Measurements from ENCODE around the gene RAB7A.

Gene RAB7A

DNA sequence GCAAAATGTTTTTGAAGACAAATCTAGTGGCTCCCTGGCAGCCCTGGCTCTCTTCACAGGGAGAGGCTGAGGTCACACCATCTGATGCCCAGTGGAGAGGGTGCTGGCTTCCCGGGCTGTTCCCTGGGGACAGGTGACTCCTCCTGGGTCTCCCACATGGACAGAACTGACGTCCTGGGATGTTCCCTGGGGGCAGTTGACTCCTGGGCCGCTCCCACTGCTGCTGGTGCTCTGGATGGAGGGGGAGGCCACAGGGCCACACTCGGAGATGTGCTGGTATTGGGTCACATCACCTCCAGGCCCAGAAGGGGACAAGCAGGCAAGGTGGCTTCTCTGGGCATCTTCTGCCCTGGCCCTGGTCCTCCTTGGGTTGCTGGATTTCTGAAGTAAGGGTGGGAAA is 125.6 kb downstream of the RAB7A start:
- DNase-seq (ENCODE audit: low spot score): no peak

DNA sequence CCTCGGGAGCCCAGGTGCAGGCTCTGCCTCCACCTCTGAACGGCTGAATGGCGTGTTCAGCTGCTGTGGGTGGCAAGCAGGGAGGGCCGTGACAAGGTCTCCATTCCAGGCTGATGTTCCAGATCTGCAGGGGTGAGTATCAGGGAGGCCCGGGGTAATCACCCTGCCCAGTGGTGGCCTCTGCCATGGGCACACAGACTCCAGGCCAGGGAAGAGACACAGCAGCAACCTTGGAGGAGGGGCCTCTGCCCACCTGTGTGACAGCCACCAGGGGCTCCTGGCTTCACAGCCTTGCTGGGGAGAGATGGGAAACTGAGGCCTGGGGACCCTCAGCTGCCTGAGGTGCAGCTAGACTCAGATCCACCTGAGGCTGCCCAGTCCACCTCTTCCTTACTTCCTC is 127.8 kb downstream of the RAB7A start:
- no peak for DNase-seq (ENCODE audit: low spot score)

DNA sequence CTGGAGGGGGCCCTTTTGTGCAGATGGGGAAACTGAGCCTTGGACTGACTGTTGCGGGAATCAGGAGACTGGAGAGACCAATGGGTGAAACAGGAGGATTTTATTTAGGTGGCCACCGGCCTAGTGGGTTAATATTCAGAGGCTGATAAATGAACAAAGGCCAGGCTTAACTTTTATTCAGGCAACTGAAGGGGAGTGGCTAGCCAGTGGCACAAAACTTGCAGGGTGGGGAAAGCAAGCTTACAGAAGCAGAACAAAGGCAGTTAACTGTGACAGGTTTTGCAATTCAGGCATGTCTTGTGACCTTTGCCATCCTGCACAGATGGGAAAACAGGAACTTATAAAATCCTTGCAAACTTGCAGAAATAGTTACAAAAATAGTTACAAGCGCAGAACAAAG is 128.5 kb downstream of the RAB7A start:
- DNase-seq (ENCODE audit: low spot score): no peak

DNA sequence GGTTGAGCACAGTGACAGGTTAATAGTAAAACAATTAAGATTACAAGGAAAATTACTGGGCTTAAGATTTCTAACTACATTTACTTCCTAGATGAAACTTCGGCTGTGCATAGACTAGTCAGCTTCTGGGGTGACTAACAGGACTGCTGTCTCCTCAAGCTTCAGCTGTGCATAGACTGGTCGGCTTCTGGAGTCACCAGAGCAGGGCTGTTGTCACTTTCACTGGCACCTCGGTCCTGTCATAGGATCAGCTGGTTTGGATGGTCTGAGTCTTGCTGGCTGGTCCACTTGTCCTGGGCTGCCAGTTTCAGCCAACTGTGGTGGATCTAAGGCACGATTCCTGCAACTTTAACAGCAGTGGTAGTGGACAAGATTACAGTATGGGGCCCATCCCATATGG is 129.6 kb downstream of the RAB7A start:
- DNase-seq (ENCODE audit: low spot score): no peak

DNA sequence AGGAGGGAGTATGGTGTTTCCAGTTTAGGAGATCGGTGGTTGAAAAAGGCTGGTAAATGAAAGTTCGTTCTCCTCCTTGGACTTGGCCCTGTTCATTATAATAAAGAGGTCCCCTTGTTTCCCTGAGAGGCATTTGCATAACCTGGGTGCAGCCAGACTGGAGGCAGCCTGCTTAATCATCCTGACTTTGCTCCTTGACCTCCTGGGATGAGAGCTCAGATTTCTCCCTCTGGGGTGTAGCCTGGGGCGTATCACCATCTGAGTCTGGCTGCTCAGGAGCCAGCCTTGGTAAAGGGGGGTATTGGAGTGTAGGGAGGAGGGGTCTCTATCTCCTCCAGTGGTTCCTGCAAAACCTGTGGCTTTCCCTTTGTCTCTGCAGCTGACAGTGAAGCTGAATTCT is 132.2 kb downstream of the RAB7A start:
- DNase-seq (ENCODE audit: low spot score): no peak

DNA sequence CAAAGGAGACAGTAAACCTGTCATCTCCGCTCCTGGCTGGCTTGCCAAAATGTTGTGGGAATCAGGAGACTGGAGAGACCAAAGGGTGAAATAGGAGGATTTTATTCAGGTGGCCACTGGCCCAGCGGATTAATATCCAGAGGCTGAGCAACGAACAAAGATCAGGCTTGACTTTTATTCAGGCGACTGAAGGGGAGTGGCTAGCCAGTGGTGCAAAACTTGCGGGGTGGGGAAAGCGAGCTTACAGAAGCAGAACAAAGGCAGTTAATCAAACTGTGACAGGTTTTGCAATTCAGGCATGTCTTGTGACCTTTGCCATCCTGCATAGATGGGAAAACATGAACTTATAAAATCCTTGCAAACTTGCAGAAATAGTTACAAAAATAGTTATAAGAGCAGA is 133.6 kb downstream of the RAB7A start:
- no peak for DNase-seq (ENCODE audit: low spot score)

DNA sequence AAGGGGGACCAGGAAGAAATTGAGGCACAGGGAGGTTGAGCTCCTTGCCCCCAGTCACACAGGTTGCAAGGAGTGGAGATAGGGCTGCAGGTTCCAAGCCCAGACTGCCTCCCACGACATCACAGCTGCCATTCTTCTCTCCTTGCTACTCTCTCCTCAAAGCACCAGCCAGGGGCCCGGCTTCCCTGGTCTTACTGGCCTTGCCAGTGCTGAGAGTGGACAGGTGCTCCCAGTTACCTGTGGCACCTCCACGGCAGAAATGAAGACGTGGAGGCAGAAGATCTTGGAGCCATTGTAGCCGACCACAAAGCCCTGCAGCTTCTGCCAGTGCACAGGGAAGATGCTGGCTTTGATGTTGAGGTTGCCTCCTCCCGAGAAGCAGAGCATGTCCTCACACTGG is 135.5 kb downstream of the RAB7A start:
- no peak for DNase-seq (ENCODE audit: low spot score)

DNA sequence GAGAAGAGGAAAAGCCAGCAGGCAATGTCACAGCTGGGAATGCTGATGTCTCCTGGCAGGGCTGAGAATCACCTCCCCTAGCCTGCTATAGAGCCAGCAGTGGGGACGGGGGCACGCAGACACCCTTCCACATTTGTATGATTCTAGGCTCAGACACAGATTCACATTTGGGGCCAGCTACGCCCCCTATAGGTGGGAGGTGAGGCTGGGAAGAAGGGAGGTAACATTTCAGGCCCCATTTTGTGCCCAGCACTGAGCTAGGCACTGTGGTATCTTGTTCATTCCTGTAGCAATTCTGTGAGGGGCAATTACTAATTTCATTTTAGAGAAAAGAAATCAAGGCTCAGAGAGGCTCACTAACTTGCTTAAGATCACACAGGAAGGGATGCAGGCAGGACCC is 137.6 kb downstream of the RAB7A start:
- no peak for DNase-seq (ENCODE audit: low spot score)

All from AG08396 (cell line).